Measurements from ENCODE around the gene ZP4.

DNA sequence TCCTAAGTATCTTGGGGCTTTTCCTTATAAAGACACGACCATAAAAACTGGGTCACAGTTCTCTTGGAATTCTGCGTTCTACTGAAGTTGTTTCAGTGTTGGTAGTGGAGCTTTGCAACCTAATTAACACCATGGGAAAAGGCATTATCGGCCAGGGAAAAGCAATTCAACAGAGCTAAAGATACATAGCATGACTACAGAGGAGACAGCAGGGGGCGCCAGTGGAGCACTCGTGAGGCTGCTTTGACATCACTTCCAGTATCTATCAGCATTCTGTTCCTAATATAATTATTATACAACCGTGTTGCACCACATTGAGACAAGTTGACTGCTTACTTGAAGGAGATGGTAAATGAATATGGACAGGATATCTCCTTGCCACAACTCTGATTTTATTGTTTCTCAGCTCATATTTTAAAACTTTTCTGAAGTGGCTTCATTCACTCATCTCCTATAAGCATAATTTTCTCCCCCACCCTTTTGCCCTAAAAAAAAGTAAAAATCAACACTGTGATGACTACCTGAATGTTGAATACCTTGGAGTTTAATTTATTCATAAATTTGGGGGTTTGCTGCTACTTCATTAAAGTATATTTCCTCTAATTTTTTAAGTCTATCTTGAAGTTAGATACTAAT is 39.4 kb downstream of the ZP4 start:
- TF ChIP-seq, protein P1, sequence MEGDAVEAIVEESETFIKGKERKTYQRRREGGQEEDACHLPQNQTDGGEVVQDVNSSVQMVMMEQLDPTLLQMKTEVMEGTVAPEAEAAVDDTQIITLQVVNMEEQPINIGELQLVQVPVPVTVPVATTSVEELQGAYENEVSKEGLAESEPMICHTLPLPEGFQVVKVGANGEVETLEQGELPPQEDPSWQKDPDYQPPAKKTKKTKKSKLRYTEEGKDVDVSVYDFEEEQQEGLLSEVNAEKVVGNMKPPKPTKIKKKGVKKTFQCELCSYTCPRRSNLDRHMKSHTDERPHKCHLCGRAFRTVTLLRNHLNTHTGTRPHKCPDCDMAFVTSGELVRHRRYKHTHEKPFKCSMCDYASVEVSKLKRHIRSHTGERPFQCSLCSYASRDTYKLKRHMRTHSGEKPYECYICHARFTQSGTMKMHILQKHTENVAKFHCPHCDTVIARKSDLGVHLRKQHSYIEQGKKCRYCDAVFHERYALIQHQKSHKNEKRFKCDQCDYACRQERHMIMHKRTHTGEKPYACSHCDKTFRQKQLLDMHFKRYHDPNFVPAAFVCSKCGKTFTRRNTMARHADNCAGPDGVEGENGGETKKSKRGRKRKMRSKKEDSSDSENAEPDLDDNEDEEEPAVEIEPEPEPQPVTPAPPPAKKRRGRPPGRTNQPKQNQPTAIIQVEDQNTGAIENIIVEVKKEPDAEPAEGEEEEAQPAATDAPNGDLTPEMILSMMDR (IDR thresholded peaks at IDR 0.05; ENCODE audit: low read length) = peak; percentile 82
- TF ChIP-seq EZH2 (optimal IDR thresholded peaks at IDR 0.05; ENCODE audit: low read depth, low read length) = no peak

Data from MM.1S (cell line).